Measurements from ENCODE around the gene USP40. TPM values are rescaled to one million over a fixed set of nuclear protein-coding genes. Genes with fewer than 3 reads are reported as not detected.

Gene USP40
- total RNA-seq, 1 experiment from 2014 or later: 10.3 TPM

DNA sequence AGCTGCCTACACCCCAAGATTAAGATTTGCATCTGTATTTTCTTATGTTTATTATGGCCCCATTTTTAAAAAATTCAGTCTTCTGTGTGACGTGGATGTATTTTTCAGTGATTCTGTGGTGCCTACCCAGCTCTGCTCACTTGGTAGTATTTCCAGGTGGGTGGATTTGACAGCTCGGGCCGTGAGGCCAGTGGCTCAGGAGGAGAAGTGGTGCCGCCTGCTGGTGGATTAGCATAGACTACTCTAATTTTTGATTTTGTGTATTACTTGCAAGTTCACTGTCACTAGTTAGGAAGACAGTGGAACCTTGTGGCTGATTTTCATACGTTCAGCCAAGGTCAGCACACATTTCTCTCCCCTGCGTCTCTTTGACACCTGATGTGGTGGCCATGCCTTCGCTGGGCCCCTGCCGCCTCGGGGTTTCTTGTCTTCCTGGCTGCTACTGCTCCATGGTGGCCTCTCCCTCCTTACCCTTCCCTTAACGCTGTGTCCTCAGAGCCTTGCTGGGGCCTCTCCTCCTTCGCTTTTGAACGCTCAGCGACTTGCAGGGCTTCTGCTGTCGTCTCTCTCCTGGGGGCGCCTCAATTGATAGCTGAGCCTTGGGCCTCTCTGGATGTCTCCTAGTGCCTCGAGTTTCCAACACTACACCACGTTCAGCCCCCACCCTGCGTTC lies 122.9 kb downstream of the USP40 start:
- H3K36me3 Mint-ChIP-seq: peaks cover 13% of the 10 kb centered on the region
- H3K9me3 Mint-ChIP-seq: no peaks in the 10 kb centered on the region
- H3K27ac Mint-ChIP-seq: no peak overlapping the region
- peak; percentile 66 for ATAC-seq
- peaks cover 4% of the 10 kb centered on the region for H3K4me1 Mint-ChIP-seq
- H3K4me3 Mint-ChIP-seq: no peak overlapping the region
- ChIA-PET CTCF (interaction anchor here (0.6 to 3.6 kb wide), 27 partner anchors 9 to 553 kb away, joined by 3 to 32 read pairs (median 4); partner anchors contain the start of gene DGKD), POLR2A (no interaction called here)
- TF ChIP-seq ZSCAN18 (CRISPR knock-in tag; IDR thresholded peaks at IDR 0.05) (no peak), ZNF219 (CRISPR knock-in tag; IDR thresholded peaks at IDR 0.05; ENCODE audit: borderline replicate concordance) (no peak), ZNF396 (CRISPR knock-in tag; IDR thresholded peaks at IDR 0.05; ENCODE audit: borderline replicate concordance) (no peak), CTCF (IDR thresholded peaks at IDR 0.05) (peak; percentile 71), ZNF425 (CRISPR knock-in tag; conservative IDR thresholded peaks at IDR 0.05) (no peak)
- H3K27me3 Mint-ChIP-seq (ENCODE audit: low read depth): no peaks in the 10 kb centered on the region
- DNase-seq (ENCODE audit: low spot score): peak; percentile 80

GRCh38 chr2:233442028-233442310 lies 124.6 kb downstream of the USP40 start:
- H3K27me3 Mint-ChIP-seq (ENCODE audit: low read depth): no peaks in the 10 kb centered on the region
- H3K4me3 Mint-ChIP-seq: no peak overlapping the region
- TF ChIP-seq MYBL2 (CRISPR knock-in tag; IDR thresholded peaks at IDR 0.05) (no peak), ZNF423 (CRISPR knock-in tag; IDR thresholded peaks at IDR 0.05) (no peak)
- H3K36me3 Mint-ChIP-seq: peaks cover 8% of the 10 kb centered on the region
- CTCF ChIA-PET: interaction anchor here (1.5 kb wide), 1 partner anchor 24 kb away, joined by 3 read pairs; no protein-coding TSS in a partner anchor
- ATAC-seq (no peak), DNase-seq (ENCODE audit: low spot score) (no peak)
- POLR2A ChIA-PET: no interaction called here
- no peaks in the 10 kb centered on the region for H3K4me1 Mint-ChIP-seq
- H3K27ac Mint-ChIP-seq: peak overlapping the region; percentile 36; the same call in 1 of the 2 replicates
- no peaks in the 10 kb centered on the region for H3K9me3 Mint-ChIP-seq

GRCh38 chr2:233441161-233442027 lies 125.2 kb downstream of the USP40 start:
- POLR2A ChIA-PET: no interaction called here

More at GRCh38 chr2:233441161-233442027, 125.2 kb downstream of the USP40 start:
- H3K4me1 Mint-ChIP-seq: no peaks in the 10 kb centered on the region
- peaks cover 10% of the 10 kb centered on the region for H3K36me3 Mint-ChIP-seq
- ATAC-seq (no peak), DNase-seq (ENCODE audit: low spot score) (no peak)
- H3K9me3 Mint-ChIP-seq: no peaks in the 10 kb centered on the region
- no peak for TF ChIP-seq E2F5 (CRISPR knock-in tag; IDR thresholded peaks at IDR 0.05)
- no peak for TF ChIP-seq PREB (CRISPR knock-in tag; IDR thresholded peaks at IDR 0.05; ENCODE audit: borderline replicate concordance)
- no peak for TF ChIP-seq CDX4 (CRISPR knock-in tag; IDR thresholded peaks at IDR 0.05; ENCODE audit: borderline replicate concordance)
- TF ChIP-seq ZNF512 (CRISPR knock-in tag; IDR thresholded peaks at IDR 0.05; ENCODE audit: borderline replicate concordance): no peak
- no peak for TF ChIP-seq ZNF423 (CRISPR knock-in tag; IDR thresholded peaks at IDR 0.05)
- no peak for TF ChIP-seq IRF2 (CRISPR knock-in tag; IDR thresholded peaks at IDR 0.05; ENCODE audit: borderline replicate concordance, low read depth)
- TF ChIP-seq PRRX2 (CRISPR knock-in tag; IDR thresholded peaks at IDR 0.05): no peak
- peak overlapping the region; percentile 74 for H3K27ac Mint-ChIP-seq
- no peak overlapping the region for H3K4me3 Mint-ChIP-seq
- H3K27me3 Mint-ChIP-seq (ENCODE audit: low read depth): no peaks in the 10 kb centered on the region
- CTCF ChIA-PET: interaction anchor here (1.7 kb wide), 1 partner anchor 37 kb away, joined by 6 read pairs; no protein-coding TSS in a partner anchor
